Occipital lobe (tissue), 2 donors: ENCODE measurements around the gene NTN5. TPM values are rescaled to one million over a fixed set of nuclear protein-coding genes. Genes with fewer than 3 reads are reported as not detected.
"Not testable (repeated sequence)": the region's sequence is repeated elsewhere in the genome, so short reads cannot be mapped to it uniquely, and the experiment has no call there.

Source experiments
- DNase-seq: peaks from one replicate; lab custom pipeline; 2025; lab: John Stamatoyannopoulos, UW
- total RNA-seq: library from RNA; depleted of rRNA; stranded (reverse); fragments of >200 nt; gene quantifications from one replicate; pipeline ENCODE4 v1.2.3, GENCODE V29; 2014

The NTN5 gene
- total RNA-seq, 1 donor from 2014 or later = not detected

DNA sequence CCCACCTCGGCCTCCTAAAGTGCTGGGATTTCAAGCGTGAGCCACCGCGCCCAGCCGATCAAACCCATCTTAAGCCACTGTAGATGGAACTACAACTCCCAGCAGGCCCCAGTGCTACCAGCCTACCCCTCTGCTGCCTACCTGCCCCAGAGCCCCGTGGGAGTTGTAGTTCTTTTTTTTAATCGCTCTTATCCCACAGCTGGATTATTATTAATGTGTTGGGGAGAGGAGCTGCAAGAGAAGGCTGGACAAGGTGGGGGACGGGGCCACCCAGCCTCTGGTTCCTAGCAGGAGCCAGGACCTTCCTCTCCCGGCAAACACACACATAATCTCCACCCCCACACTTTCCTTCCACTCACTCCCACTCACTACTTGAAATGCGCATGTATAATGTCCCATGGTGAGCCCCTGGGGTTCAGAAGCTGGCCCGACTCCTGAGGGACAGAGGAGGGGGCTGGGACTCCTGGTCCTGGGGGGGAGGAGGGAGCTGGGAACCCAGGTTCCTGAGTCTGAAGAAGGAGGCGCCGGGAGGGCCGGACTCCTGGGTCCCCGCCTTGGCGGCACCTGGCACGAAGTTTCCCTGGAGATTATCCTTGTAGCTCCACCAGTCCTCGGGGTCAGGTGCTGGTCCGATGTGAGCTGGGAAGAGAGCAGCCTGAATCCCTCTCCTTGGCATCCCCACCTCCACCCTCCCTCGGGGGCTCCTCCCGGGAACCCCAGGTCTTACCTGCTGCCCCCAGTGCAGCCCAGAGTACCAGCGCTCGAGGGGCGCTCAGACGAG lies 27.8 kb downstream of the NTN5 start:
- DNase-seq = peak; percentile 79

GRCh38 chr19:48644355-48644754 lies 28.5 kb downstream of the NTN5 start:
- no peak for DNase-seq

GRCh38 chr19:48642862-48643261 lies 30.0 kb downstream of the NTN5 start:
- no peak for DNase-seq

DNA sequence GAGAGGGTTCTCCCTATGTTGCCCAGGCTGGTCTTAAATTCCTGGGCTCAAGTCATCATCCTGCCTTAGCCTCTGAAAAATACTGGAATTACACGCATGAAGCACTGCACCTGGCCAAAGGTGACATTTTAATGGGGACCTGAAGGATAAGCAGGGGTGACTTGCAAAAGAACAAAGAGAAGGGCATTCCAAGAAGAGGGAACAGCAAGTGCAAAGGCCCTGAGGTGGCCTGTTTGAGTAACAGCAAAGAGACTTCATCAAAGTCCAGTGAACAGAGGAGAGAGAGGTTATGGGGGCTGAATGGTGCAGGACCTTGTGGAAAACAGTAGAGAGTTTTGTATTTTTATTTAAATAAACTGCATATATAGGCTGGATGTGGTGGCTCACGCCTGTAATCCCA lies 31.0 kb downstream of the NTN5 start:
- no peak for DNase-seq

GRCh38 chr19:48639483-48640375 lies 33.1 kb downstream of the NTN5 start:
- DNase-seq = no peak

GRCh38 chr19:48638831-48639381 lies 33.9 kb downstream of the NTN5 start:
- no peak for DNase-seq

DNA sequence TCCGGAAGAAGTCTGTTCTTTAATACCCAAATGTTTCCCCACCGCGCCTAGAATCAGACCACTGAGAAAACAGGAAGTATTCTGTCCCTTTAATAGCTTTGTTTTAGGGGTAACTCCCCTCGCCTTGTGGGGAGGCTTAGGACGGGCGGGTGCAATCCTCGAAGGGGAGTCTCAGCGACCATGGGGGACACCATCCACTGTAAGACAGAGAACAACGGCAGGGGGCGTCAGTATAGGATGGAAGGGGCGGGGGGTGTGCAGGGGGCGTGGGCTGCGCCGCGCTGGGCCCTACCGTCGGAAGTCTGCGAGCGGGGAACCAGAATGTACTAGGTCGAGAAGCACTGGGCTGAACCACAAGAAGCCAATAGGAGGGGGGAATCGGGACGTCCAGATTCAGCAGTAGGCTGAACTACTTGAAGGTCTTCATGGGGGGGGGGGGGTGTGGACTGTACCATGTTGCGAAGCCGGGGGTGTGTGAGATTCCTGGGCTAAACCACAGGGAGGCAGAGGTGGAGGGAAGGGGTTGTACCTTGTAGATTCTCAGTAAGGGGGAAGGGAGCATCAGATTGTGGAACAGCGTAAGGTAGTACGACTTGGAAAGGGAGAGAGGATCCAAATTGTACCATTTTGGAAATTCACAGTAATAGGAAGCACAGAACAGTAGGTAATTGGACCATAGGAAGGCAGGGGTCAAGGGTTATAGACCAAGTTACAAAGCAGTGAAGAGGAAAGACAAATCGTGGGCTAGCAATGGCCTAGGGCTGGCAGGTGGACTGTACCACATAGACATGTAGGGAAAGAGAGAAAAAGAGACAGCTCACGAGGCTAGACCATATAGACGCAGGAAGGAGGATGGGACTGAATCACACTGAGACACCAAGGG lies 34.6 kb downstream of the NTN5 start:
- peak; percentile 89 for DNase-seq

GRCh38 chr19:48637449-48637947 lies 35.3 kb downstream of the NTN5 start:
- peak; percentile 99 for DNase-seq

DNA sequence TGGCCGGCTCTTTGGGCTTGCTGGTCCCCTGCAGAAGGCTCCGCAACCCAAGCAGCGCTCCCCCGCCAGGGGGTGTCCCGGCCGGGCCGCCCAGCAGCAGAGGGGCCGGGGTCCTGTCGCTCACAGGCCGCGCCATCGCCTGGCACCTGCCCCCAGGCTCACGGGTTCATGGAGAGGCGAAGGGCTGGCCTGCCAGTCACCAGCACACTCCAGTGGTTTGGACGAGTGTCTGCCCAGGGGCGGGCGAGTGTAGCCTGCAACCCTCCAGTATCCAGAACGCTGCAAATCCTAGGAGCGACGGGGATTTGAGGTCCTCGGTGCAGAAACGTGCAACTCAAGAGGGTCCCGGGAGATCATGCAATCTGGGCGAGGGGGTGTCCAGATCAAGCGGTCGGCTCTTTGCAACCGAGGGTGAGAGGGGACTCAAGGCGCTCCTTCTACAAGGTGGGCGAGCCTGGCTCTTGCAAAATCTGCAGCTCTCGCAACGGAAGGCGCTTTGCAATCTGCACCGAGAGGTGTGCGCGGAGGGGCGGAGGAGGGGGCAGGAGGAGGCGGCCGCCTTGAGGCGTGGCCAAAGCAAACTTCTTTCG lies 35.9 kb downstream of the NTN5 start, which contains the start of gene DBP:
DBP (minus strand) TSS at position 521 of the 590 bp plus-strand sequence; CDS start at position 136, 385 bp downstream.
- DNase-seq = peak; percentile 71

- DNase-seq = no peak
Observed at GRCh38 chr19:48635966-48636858, 36.6 kb downstream of the NTN5 start.

DNA sequence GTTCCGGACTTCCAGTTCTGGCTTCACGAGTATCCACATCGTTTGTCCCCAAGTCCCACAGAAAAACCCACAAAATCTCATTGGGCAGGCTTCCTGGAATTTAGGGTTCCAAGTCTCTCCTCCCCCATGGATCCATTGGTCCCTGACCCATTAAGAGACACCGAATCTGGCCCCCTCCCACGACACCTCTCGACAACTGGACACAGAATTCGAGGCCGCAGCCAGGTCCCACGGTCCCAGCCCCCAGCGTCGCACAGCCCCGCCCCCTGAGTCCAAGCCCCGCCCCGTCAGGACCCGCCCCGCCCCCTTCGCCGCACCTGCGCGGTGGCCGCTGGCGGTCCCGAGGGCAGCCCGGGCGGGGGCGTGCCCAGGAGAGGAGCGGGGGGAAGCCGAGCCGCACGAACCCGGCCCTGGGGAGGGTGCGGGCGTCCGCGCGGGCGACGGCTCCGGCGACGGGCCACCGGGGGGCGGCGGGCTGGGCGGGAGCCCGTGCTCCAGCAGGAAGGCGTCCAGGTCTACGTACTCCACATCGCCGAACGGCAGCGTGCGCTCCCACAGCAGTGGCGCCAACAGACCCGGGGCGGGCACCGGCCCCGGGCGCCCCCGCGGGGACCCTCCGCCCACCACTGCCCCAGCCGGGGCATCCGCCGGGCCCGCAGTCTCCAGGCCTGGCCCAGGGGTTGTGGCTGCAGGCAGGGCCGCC lies 37.4 kb downstream of the NTN5 start:
- peak; percentile 33 for DNase-seq

GRCh38 chr19:48634424-48635262 lies 38.2 kb downstream of the NTN5 start:
- DNase-seq = peak; percentile 91

DNA sequence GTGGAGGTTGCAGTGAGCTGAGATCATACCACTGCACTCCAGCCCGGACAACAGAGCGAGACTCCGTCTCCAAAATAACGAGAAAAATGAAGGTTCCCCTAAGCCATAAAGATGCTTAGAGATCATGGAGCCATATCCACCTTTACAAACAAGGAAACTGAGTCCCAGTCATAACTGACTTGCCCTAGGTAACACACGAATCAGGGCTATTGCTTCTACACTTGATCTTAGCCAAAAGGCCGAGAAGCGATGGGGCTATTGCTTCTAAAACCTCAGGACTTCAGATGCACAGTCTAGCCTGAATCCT lies 38.8 kb downstream of the NTN5 start:
- DNase-seq = no peak

- DNase-seq = no peak
Observed at GRCh38 chr19:48633148-48634035, 39.4 kb downstream of the NTN5 start.

GRCh38 chr19:48632692-48633147 lies 40.1 kb downstream of the NTN5 start:
- DNase-seq = no peak

GRCh38 chr19:48632286-48632685 lies 40.5 kb downstream of the NTN5 start:
- not testable (repeated sequence) for DNase-seq

DNA sequence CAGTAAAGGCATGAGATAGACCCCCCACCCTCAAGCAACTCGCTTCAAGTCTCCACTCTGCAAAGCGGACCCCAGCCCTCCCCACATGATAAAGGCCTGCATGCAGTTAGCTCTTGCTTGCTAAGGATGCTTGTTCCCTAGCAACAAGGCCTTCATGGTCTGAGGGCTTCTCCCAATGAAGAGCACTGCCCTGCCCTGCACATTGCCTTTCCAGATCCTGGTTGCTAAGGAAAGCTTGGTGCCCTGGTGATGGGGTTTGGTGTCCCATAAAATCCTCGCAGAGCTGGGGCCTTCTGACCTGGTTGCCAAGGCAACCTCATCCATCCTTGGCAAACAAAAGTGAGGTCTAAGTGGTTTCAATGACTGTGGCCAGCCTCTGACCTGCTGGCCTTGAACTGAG lies 41.6 kb downstream of the NTN5 start:
- DNase-seq = no peak
